Activated T-helper 2 cell treated with anti-CD3 and anti-CD28 coated beads, Interferon-gamma antibody, Interleukin-2, Interleukin-4, amounts not matched to agents 10 μg/mL and 5 μg/mL and 100 μg/mL, durations not matched to agents 14 hours and 24 hours and 36 hours (primary cell): ENCODE measurements around the gene NTRK2. TPM values are rescaled to one million over a fixed set of nuclear protein-coding genes. Genes with fewer than 3 reads are reported as not detected.

Experiments used
- DNase-seq: peaks from one replicate; pipeline ENCODE4 v3.0.0; 2021; ENCODE audit warnings: low spot score
- H3K27ac Mint-ChIP-seq: one replicate; pipeline ENCODE4 v1.8.0; 2021; ENCODE audit warnings: mixed read lengths
- H3K27me3 Mint-ChIP-seq: one replicate; pipeline ENCODE4 v1.8.0; 2021; ENCODE audit warnings: low read depth, mixed read lengths
- H3K36me3 Mint-ChIP-seq: one replicate; pipeline ENCODE4 v1.8.0; 2021; ENCODE audit warnings: low read depth, mixed read lengths
- H3K4me1 Mint-ChIP-seq: one replicate; pipeline ENCODE4 v1.8.0; 2021; ENCODE audit warnings: low read depth, mixed read lengths
- H3K4me3 Mint-ChIP-seq: one replicate; pipeline ENCODE4 v1.8.0; 2021; ENCODE audit warnings: low read depth, mild to moderate bottlenecking, moderate library complexity, mixed read lengths
- H3K9me3 Mint-ChIP-seq: one replicate; pipeline ENCODE4 v1.8.0; 2021; ENCODE audit warnings: mixed read lengths
- intact Hi-C: fragments of 100-400 bp; cut with micrococcal nuclease; formaldehyde crosslinking; loops from one replicate; pipeline ENCODE4 v1.15.1; 2023
- total RNA-seq: library from RNA; stranded (reverse); gene quantifications from 2 replicates; pipeline ENCODE4 v1.2.3, GENCODE V29; 2022

Gene NTRK2
- total RNA-seq, 1 donor from 2014 or later, result 1.6 TPM

- Mint-ChIP-seq H3K36me3 (no peaks in the 10 kb centered on the region), H3K4me1 (peaks cover 11% of the 10 kb centered on the region), H3K27me3 (peaks cover 7% of the 10 kb centered on the region), H3K27ac (no peak overlapping the region), H3K9me3 (no peaks in the 10 kb centered on the region), H3K4me3 (no peak overlapping the region)
- intact Hi-C loops, result no loop called here
- DNase-seq, result no peak
Measured at GRCh38 chr9:84716217-84716616, 46.7 kb downstream of the NTRK2 start.

GRCh38 chr9:84718476-84718875 lies 48.9 kb downstream of the NTRK2 start:
- Mint-ChIP-seq H3K4me3 (no peak overlapping the region), H3K9me3 (no peaks in the 10 kb centered on the region), H3K27ac (no peak overlapping the region), H3K27me3 (peaks cover 9% of the 10 kb centered on the region), H3K4me1 (peaks cover 6% of the 10 kb centered on the region), H3K36me3 (no peaks in the 10 kb centered on the region)
- DNase-seq, result no peak
- intact Hi-C loops, result no loop called here

DNA sequence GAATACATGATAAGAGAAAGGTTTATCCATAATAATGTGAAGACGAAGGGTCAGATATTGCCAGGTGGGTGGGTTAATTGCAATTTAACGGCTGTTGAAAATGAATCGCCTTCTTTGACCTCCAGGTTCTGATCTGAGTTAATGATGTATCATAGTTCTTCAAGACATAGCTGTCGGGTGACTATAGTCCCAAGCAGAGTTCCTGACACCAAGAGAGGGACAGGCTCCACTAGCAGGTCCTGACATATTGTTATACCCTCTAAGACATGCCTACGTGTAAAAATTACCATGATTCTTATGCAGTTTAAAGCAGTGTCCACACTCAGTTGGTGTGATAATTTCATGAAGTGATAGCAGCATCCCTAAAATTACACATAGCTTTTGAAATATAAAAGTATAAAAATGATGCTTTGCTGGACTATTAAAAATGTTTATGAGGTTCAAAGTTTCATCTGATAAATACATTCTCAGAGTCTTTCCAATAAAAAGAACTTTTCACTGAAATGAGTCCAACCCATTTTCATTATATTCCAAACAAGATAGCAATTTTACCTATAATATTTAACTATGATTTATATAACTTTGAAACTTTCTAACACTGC lies 53.0 kb downstream of the NTRK2 start:
- no peaks in the 10 kb centered on the region for H3K36me3 Mint-ChIP-seq
- no peaks in the 10 kb centered on the region for H3K9me3 Mint-ChIP-seq
- peaks cover 3% of the 10 kb centered on the region for H3K27me3 Mint-ChIP-seq
- H3K4me3 Mint-ChIP-seq, result no peak overlapping the region
- no peak for DNase-seq
- H3K4me1 Mint-ChIP-seq, result no peaks in the 10 kb centered on the region
- intact Hi-C loops, result no loop called here
- H3K27ac Mint-ChIP-seq, result no peak overlapping the region

DNA sequence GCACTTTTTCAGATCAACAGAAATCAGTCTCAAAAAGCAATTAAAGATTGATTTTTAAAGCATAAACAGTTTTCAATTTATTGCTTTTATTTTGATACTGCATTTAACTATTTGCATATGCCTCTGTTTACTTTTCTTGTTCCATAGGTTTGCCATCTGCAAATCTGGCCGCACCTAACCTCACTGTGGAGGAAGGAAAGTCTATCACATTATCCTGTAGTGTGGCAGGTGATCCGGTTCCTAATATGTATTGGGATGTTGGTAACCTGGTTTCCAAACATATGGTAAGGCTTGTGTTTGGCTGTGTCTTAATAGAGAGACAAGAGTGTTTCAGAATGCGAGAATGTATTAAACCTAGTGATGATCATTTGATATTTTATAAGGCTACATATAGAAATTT lies 53.9 kb downstream of the NTRK2 start:
- H3K4me1 Mint-ChIP-seq, result no peaks in the 10 kb centered on the region
- peaks cover 3% of the 10 kb centered on the region for H3K27me3 Mint-ChIP-seq
- DNase-seq, result no peak
- no peaks in the 10 kb centered on the region for H3K9me3 Mint-ChIP-seq
- no peaks in the 10 kb centered on the region for H3K36me3 Mint-ChIP-seq
- intact Hi-C loops, result no loop called here
- H3K27ac Mint-ChIP-seq, result no peak overlapping the region
- no peak overlapping the region for H3K4me3 Mint-ChIP-seq

DNA sequence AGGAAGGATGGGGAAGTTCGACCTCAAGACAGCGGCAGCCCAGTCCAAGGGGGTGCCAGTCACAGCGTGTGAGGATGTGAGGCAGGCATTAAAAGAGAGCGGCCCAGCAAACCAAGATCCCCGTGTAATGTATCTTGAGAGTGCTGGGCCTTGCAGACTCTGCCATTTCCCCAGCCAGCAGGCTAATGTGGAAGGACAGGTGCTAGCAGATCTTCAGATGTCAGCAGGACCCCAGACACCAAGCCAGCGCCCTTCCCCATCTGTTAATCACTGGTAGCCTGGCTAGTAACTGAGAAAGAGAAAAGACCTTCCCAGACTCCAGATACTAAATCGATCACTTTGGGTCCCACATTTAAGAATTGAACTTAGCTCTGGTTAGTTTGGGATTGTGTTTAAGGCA lies 62.2 kb downstream of the NTRK2 start:
- Mint-ChIP-seq H3K4me3 (no peak overlapping the region), H3K36me3 (no peaks in the 10 kb centered on the region), H3K27ac (no peak overlapping the region), H3K9me3 (no peaks in the 10 kb centered on the region), H3K4me1 (no peaks in the 10 kb centered on the region), H3K27me3 (peaks cover 1% of the 10 kb centered on the region)
- intact Hi-C loops, result no loop called here
- DNase-seq, result no peak

- no peak for DNase-seq
- Mint-ChIP-seq H3K27ac (no peak overlapping the region), H3K27me3 (no peaks in the 10 kb centered on the region), H3K9me3 (no peaks in the 10 kb centered on the region), H3K4me1 (no peaks in the 10 kb centered on the region), H3K4me3 (no peak overlapping the region), H3K36me3 (no peaks in the 10 kb centered on the region)
- intact Hi-C loops, result no loop called here
Measured at GRCh38 chr9:84736081-84736480, 66.6 kb downstream of the NTRK2 start.

GRCh38 chr9:84736536-84736935 lies 67.0 kb downstream of the NTRK2 start:
- Mint-ChIP-seq H3K9me3 (no peaks in the 10 kb centered on the region), H3K36me3 (no peaks in the 10 kb centered on the region), H3K27me3 (no peaks in the 10 kb centered on the region), H3K4me1 (no peaks in the 10 kb centered on the region), H3K4me3 (no peak overlapping the region), H3K27ac (no peak overlapping the region)
- DNase-seq, result no peak
- intact Hi-C loops, result no loop called here

GRCh38 chr9:84738353-84738752 lies 68.8 kb downstream of the NTRK2 start:
- Mint-ChIP-seq H3K27ac (no peak overlapping the region), H3K36me3 (no peaks in the 10 kb centered on the region), H3K4me1 (no peaks in the 10 kb centered on the region), H3K27me3 (no peaks in the 10 kb centered on the region), H3K9me3 (no peaks in the 10 kb centered on the region), H3K4me3 (no peak overlapping the region)
- no peak for DNase-seq
- intact Hi-C loops, result no loop called here

DNA sequence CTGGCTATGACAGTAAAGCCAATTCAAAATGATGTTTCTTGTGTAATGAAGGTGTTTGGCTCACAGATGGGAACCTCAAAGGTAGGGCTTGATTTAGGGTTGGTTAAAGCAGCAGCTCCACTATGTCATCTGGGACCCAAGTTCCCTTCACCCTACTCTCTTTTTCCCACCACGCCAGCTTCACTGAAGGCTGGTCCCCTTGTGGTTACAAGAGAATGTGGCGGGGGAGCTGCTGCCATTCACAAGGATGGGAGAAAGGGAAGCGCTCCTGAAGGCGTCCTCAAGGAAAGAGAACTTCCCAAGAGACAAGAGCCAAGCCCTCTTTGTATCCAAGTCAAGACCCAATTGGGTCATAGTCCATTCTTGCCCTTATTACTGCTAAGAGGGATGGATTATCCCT lies 72.7 kb downstream of the NTRK2 start:
- H3K27me3 Mint-ChIP-seq, result no peaks in the 10 kb centered on the region
- intact Hi-C loops, result no loop called here
- no peak overlapping the region for H3K4me3 Mint-ChIP-seq
- H3K27ac Mint-ChIP-seq, result no peak overlapping the region
- H3K9me3 Mint-ChIP-seq, result no peaks in the 10 kb centered on the region
- no peaks in the 10 kb centered on the region for H3K4me1 Mint-ChIP-seq
- no peak for DNase-seq
- H3K36me3 Mint-ChIP-seq, result no peaks in the 10 kb centered on the region

GRCh38 chr9:84744195-84744594 lies 74.7 kb downstream of the NTRK2 start:
- Mint-ChIP-seq H3K9me3 (no peaks in the 10 kb centered on the region), H3K27ac (no peak overlapping the region), H3K36me3 (no peaks in the 10 kb centered on the region), H3K4me3 (no peak overlapping the region), H3K4me1 (no peaks in the 10 kb centered on the region), H3K27me3 (no peaks in the 10 kb centered on the region)
- intact Hi-C loops, result no loop called here
- no peak for DNase-seq

DNA sequence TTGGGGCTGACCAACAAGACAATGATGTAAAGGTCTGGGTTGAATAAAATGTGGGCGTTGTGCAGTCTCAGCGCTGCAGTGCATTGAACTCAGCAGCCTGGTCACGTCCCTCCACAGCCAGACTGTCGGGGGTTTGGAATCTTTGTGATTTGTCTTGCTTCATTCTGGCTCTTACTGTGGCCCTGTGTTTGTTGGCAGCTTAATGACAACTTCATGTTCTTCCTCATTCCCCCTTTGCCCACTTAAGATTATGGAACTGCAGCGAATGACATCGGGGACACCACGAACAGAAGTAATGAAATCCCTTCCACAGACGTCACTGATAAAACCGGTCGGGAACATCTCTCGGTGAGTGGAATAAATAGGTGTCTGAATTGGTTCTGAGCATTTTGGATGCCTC lies 75.2 kb downstream of the NTRK2 start:
- no peak overlapping the region for H3K27ac Mint-ChIP-seq
- H3K36me3 Mint-ChIP-seq, result no peaks in the 10 kb centered on the region
- no peaks in the 10 kb centered on the region for H3K9me3 Mint-ChIP-seq
- no peaks in the 10 kb centered on the region for H3K4me1 Mint-ChIP-seq
- H3K27me3 Mint-ChIP-seq, result no peaks in the 10 kb centered on the region
- intact Hi-C loops, result no loop called here
- no peak overlapping the region for H3K4me3 Mint-ChIP-seq
- DNase-seq, result no peak

GRCh38 chr9:84748112-84748511 lies 78.6 kb downstream of the NTRK2 start:
- Mint-ChIP-seq H3K27ac (no peak overlapping the region), H3K4me1 (peaks cover 11% of the 10 kb centered on the region), H3K36me3 (no peaks in the 10 kb centered on the region), H3K27me3 (no peaks in the 10 kb centered on the region), H3K9me3 (no peaks in the 10 kb centered on the region), H3K4me3 (no peak overlapping the region)
- DNase-seq, result no peak
- intact Hi-C loops, result no loop called here

DNA sequence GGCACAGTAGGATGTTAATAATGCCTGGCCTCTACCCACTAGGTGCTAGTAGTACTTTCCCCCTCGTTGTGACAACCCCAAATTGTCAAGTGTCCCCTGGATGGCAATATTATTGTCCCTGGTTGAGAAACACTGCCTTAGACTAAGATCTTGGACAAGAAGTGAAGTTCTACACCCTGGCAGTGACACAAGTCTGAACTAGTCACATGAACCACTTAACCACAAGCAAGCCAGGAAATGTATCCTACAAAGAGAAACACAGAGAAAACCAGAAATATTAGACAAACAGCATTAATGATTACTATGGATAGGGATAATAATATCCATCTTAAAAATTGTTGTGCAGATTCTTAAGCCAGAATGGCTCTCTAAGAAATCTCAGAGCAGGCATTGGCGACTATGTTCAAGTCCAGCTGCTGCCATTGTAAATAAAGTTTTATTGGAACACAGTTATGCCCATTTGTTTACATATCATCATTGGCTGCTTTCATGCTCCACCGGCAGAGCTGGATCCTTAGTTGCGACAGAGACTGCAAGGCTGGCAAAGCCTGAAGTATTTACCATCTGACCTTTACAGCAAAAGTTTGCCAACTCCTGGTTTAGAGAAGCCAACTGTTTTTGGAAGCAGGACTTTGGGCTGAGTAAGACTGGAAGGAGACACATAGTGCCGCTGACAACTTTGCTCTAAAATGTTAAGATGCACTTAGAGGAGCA lies 80.8 kb downstream of the NTRK2 start:
- H3K27ac Mint-ChIP-seq, result no peak overlapping the region
- no peak overlapping the region for H3K4me3 Mint-ChIP-seq
- no peaks in the 10 kb centered on the region for H3K9me3 Mint-ChIP-seq
- H3K27me3 Mint-ChIP-seq, result no peaks in the 10 kb centered on the region
- H3K36me3 Mint-ChIP-seq, result no peaks in the 10 kb centered on the region
- DNase-seq, result no peak
- intact Hi-C loops, result loop anchor here (5.0 kb wide), 1 partner anchor 38 kb away; no protein-coding TSS in a partner anchor
- peaks cover 22% of the 10 kb centered on the region for H3K4me1 Mint-ChIP-seq
